HFFc6 (cell line): ENCODE results near the gene FAM20B. TPM values are rescaled to one million over a fixed set of nuclear protein-coding genes. Genes with fewer than 3 reads are reported as not detected.
"Not testable (repeated sequence)": the region's sequence is repeated elsewhere in the genome, so short reads cannot be mapped to it uniquely, and the experiment has no call there.

Experiments
- DNase-seq: peaks from one replicate; pipeline ENCODE4 v3.0.0-alpha.2; 2018
- H3K27ac Mint-ChIP-seq: 2 replicates; pipeline ENCODE4 v1.8.0; 2020; ENCODE audit warnings: mild to moderate bottlenecking, mixed read lengths
- H3K27me3 Mint-ChIP-seq: 2 replicates; pipeline ENCODE4 v1.8.0; 2021; ENCODE audit warnings: mild to moderate bottlenecking, moderate library complexity, mixed read lengths; ENCODE audit not compliant: insufficient read depth
- H3K36me3 Mint-ChIP-seq: 2 replicates; pipeline ENCODE4 v1.8.0; 2021; ENCODE audit warnings: low read depth, mixed read lengths
- H3K4me1 Mint-ChIP-seq: 2 replicates; pipeline ENCODE4 v1.8.0; 2020; ENCODE audit warnings: low read depth, mixed read lengths
- H3K4me3 Mint-ChIP-seq: 2 replicates; pipeline ENCODE4 v1.8.0; 2020; ENCODE audit warnings: mild to moderate bottlenecking, moderate library complexity, mixed read lengths
- H3K9me3 Mint-ChIP-seq: 2 replicates; pipeline ENCODE4 v1.8.0; 2020; ENCODE audit warnings: mild to moderate bottlenecking, mixed read lengths
- CTCF ChIP-seq: fragments of 200-600 bp; sonication (generic); IDR thresholded peaks from 2 replicates; pipeline ENCODE4 v1.5.0; 2021; ENCODE audit warnings: antibody characterized with exemption, mild to moderate bottlenecking
- long read RNA-seq: library from polyadenylated mRNA; unstranded; transcript quantifications from one replicate; pipeline ENCODE4 v2.0.0, GENCODE V29; 2019
- total RNA-seq, 6 experiments: library from RNA; stranded (reverse); fragmentation: NEBNext Ultra II Directional; extraction: Animal tissue kit (Norgen Biotek cat#: 25700); gene quantifications; 2 replicates in 1 of 6; 3 replicates in 5 of 6; pipeline ENCODE4 v1.2.3, GENCODE V29; 2021

Gene FAM20B
- 10 to 100 TPM; 58.4 to 65.7 (median 61.5) TPM for total RNA-seq
- long read RNA-seq, full-length matches to known transcripts: 2 of 8 reads
- long read RNA-seq, partial matches to known transcripts: 0 of 8 reads
- long read RNA-seq, other reads (novel, unspliced or antisense): 6 of 8 reads

- no peaks in the 10 kb centered on the region for H3K9me3 Mint-ChIP-seq
- peak within 1 kb of the TSS; percentile 81 for H3K27ac Mint-ChIP-seq
- H3K36me3 Mint-ChIP-seq: no peaks in the 10 kb centered on the region
- DNase-seq: peak; percentile 83
- peaks cover 4% of the 10 kb centered on the region for H3K27me3 Mint-ChIP-seq
- H3K4me3 Mint-ChIP-seq: peak within 1 kb of the TSS; percentile 93
- peak; percentile 25; the same call in 1 of the 2 replicates for TF ChIP-seq CTCF
- H3K4me1 Mint-ChIP-seq: peaks cover 41% of the 10 kb centered on the region
These were observed at the start of gene FAM20B for GRCh38 chr1:179025125-179025974. Gene FAM20B (plus strand): TSS chr1:179025894. CDS start chr1:179043848, 17,954 bp downstream.

GRCh38 chr1:178976541-178976940 is 49.2 kb upstream of the FAM20B start:
- Mint-ChIP-seq H3K4me3 (no peak overlapping the region), H3K4me1 (no peaks in the 10 kb centered on the region; the same call in 1 of the 2 replicates), H3K27me3 (peaks cover 22% of the 10 kb centered on the region), H3K27ac (no peak overlapping the region), H3K9me3 (peaks cover 47% of the 10 kb centered on the region), H3K36me3 (peaks cover 25% of the 10 kb centered on the region)
- TF ChIP-seq CTCF: no peak
- DNase-seq: no peak

- no peak for TF ChIP-seq CTCF
- Mint-ChIP-seq H3K4me3 (no peak overlapping the region), H3K9me3 (peaks cover 2% of the 10 kb centered on the region; the same call in 1 of the 2 replicates), H3K27ac (no peak overlapping the region), H3K27me3 (peaks cover 16% of the 10 kb centered on the region), H3K4me1 (no peaks in the 10 kb centered on the region), H3K36me3 (no peaks in the 10 kb centered on the region; the same call in 1 of the 2 replicates)
- no peak for DNase-seq
These were observed 39.5 kb upstream of the FAM20B start for GRCh38 chr1:178986204-178986603.

GRCh38 chr1:178988198-178988597 is 37.5 kb upstream of the FAM20B start:
- not testable (repeated sequence) for H3K4me1 Mint-ChIP-seq, H3K27ac Mint-ChIP-seq, DNase-seq, H3K9me3 Mint-ChIP-seq, H3K36me3 Mint-ChIP-seq, H3K4me3 Mint-ChIP-seq
- peaks cover 18% of the 10 kb centered on the region for H3K27me3 Mint-ChIP-seq

GRCh38 chr1:178993559-178993958 is 32.1 kb upstream of the FAM20B start:
- H3K9me3 Mint-ChIP-seq: no peaks in the 10 kb centered on the region; the same call in 1 of the 2 replicates
- no peak overlapping the region for H3K27ac Mint-ChIP-seq
- no peaks in the 10 kb centered on the region for H3K4me1 Mint-ChIP-seq
- TF ChIP-seq CTCF: no peak
- peaks cover 6% of the 10 kb centered on the region; the same call in 1 of the 2 replicates for H3K36me3 Mint-ChIP-seq
- DNase-seq: no peak
- no peak overlapping the region for H3K4me3 Mint-ChIP-seq
- H3K27me3 Mint-ChIP-seq: peaks cover 23% of the 10 kb centered on the region

GRCh38 chr1:178997428-178997827 is 28.3 kb upstream of the FAM20B start:
- Mint-ChIP-seq H3K36me3 (peaks cover 6% of the 10 kb centered on the region; the same call in 1 of the 2 replicates), H3K4me1 (peaks cover 1% of the 10 kb centered on the region), H3K27ac (no peak overlapping the region), H3K9me3 (no peaks in the 10 kb centered on the region; the same call in 1 of the 2 replicates), H3K4me3 (no peak overlapping the region), H3K27me3 (peaks cover 8% of the 10 kb centered on the region)
- TF ChIP-seq CTCF: no peak
- no peak for DNase-seq
